Esophagus squamous epithelium (tissue), 4 donors: Measurements from ENCODE around the gene PRKN.

Experiments used
- POLR2A ChIP-seq, 4 donors: fragments of 450-650 bp; IDR thresholded peaks; one replicate each; pipeline ENCODE4 v1.6.1; 2017; ENCODE audit warnings: antibody characterized with exemption in 4 of 4, mild to moderate bottlenecking in 4 of 4, moderate library complexity in 3 of 4
- TF ChIP-seq, protein P1 (sequence below), 6 experiments: fragments of 450-650 bp in 4 of 6; fragments of 200-600 bp in 2 of 6; sonication (generic) in 2 of 6; IDR thresholded peaks; one replicate each; pipeline ENCODE4 v1.5.1; 2016 to 2019; ENCODE audit warnings: antibody characterized with exemption in 6 of 6, mild to moderate bottlenecking in 4 of 6, moderate library complexity in 4 of 6

DNA sequence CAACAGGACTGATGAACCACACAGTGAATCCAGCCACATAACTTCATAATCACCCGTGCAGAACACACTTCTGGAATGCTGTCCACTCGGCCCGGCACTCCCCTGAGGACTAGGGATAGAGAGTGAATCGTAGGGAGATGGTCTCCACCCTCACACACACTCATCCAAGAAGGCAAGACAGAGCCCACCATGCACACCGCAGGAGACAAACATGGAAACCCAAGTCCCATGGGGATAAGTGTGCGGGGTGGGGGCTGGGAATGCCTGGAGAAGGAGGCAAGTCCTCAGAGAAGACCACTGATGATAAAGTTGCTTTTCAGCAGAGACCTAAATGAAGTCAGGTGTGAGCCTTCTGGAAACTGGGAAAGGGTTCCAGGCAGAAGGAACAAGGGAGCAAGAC is 1054.5 kb downstream of the PRKN start:
- no peak for TF ChIP-seq POLR2A (IDR thresholded peaks at IDR 0.05)
- TF ChIP-seq, protein P1, sequence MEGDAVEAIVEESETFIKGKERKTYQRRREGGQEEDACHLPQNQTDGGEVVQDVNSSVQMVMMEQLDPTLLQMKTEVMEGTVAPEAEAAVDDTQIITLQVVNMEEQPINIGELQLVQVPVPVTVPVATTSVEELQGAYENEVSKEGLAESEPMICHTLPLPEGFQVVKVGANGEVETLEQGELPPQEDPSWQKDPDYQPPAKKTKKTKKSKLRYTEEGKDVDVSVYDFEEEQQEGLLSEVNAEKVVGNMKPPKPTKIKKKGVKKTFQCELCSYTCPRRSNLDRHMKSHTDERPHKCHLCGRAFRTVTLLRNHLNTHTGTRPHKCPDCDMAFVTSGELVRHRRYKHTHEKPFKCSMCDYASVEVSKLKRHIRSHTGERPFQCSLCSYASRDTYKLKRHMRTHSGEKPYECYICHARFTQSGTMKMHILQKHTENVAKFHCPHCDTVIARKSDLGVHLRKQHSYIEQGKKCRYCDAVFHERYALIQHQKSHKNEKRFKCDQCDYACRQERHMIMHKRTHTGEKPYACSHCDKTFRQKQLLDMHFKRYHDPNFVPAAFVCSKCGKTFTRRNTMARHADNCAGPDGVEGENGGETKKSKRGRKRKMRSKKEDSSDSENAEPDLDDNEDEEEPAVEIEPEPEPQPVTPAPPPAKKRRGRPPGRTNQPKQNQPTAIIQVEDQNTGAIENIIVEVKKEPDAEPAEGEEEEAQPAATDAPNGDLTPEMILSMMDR (IDR thresholded peaks at IDR 0.05) = no peak
